ENCODE data around the gene UBE2QL1. TPM values are rescaled to one million over a fixed set of nuclear protein-coding genes. Genes with fewer than 3 reads are reported as not detected.

Gene UBE2QL1
- total RNA-seq, 1 donor from 2014 or later, result 0.17 TPM

DNA sequence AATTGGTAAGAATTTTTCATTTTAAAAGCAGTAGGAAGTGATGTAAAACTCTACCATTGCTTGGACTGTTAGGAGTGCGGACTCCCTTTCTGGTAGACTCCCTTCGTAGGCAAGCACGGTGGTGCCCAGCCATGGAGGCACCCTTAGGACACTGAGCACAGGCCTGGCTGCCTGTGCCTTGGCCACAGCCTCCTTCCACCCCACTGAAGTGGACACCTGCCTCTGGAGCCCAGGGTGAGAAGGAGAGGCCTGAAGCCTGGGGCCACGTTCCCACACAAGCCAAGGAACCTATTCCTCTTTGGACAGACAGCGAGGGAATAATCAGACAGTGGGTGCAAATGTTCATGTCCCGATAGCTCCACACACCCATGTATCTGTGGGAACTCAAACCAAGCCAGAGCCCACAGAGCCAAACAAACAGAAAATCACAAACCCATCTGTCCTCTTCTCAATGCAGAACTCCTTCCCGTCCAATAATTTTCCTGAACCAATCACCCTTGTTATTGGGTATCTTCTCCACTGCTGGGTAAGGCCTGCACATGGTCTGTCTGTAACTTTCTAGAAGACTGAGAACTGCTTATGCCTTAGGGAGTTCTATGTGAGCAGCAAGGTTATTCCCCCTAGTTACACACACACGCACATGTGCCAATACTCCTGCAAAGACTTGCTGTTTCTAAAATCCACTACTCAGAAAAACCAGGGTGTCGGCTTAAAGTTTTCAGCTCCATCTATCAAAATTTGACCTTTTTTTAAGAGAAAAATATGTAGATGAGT is 45.2 kb downstream of the UBE2QL1 start:
- TF ChIP-seq, protein P1, sequence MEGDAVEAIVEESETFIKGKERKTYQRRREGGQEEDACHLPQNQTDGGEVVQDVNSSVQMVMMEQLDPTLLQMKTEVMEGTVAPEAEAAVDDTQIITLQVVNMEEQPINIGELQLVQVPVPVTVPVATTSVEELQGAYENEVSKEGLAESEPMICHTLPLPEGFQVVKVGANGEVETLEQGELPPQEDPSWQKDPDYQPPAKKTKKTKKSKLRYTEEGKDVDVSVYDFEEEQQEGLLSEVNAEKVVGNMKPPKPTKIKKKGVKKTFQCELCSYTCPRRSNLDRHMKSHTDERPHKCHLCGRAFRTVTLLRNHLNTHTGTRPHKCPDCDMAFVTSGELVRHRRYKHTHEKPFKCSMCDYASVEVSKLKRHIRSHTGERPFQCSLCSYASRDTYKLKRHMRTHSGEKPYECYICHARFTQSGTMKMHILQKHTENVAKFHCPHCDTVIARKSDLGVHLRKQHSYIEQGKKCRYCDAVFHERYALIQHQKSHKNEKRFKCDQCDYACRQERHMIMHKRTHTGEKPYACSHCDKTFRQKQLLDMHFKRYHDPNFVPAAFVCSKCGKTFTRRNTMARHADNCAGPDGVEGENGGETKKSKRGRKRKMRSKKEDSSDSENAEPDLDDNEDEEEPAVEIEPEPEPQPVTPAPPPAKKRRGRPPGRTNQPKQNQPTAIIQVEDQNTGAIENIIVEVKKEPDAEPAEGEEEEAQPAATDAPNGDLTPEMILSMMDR (IDR thresholded peaks at IDR 0.05; ENCODE audit: insufficient read depth, low read length, poor library complexity, severe bottlenecking), result no peak
- Histone ChIP-seq H3K36me3 (ENCODE audit: control insufficient read depth, insufficient read depth, low read length) (no peaks in the 10 kb centered on the region), H3K4me3 (ENCODE audit: low read depth, low read length) (no peak overlapping the region), H3K27me3 (ENCODE audit: control insufficient read depth, insufficient read depth, low read length) (peaks cover 13% of the 10 kb centered on the region)
- no peak for DNase-seq (ENCODE audit: low read depth)

GRCh38 chr5:6494939-6495338 is 46.3 kb downstream of the UBE2QL1 start:
- Histone ChIP-seq H3K36me3 (ENCODE audit: control insufficient read depth, insufficient read depth, low read length) (no peaks in the 10 kb centered on the region), H3K4me3 (ENCODE audit: low read depth, low read length) (no peak overlapping the region), H3K27me3 (ENCODE audit: control insufficient read depth, insufficient read depth, low read length) (peaks cover 13% of the 10 kb centered on the region)
- TF ChIP-seq, protein P1 (IDR thresholded peaks at IDR 0.05; ENCODE audit: insufficient read depth, low read length, poor library complexity, severe bottlenecking), result no peak
- no peak for DNase-seq (ENCODE audit: low read depth)

GRCh38 chr5:6495433-6496206 is 47.0 kb downstream of the UBE2QL1 start:
- no peak for DNase-seq (ENCODE audit: low read depth)
- peaks cover 13% of the 10 kb centered on the region for H3K27me3 ChIP-seq (ENCODE audit: control insufficient read depth, insufficient read depth, low read length)
- TF ChIP-seq, protein P1 (IDR thresholded peaks at IDR 0.05; ENCODE audit: insufficient read depth, low read length, poor library complexity, severe bottlenecking), result no peak
- no peak overlapping the region for H3K4me3 ChIP-seq (ENCODE audit: low read depth, low read length)
- no peaks in the 10 kb centered on the region for H3K36me3 ChIP-seq (ENCODE audit: control insufficient read depth, insufficient read depth, low read length)

DNA sequence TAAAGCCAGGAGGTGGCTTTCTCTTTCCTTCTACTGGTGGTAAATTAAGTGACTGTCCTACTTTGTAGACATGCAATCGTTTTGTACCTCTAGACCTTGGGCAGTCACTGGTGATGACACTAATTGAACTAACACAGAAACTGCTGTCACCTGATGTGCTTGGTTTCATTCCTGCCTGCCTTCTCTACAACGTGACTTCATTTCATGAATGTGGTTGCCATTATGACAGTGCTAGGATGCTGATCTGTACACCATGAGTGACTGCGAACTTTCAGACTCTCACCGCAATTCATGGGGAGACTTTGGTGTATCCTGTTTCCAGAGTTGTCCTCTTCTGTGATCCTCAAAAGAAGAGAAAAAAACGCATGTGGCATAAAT is 47.5 kb downstream of the UBE2QL1 start:
- H3K27me3 ChIP-seq (ENCODE audit: control insufficient read depth, insufficient read depth, low read length), result peaks cover 10% of the 10 kb centered on the region
- H3K36me3 ChIP-seq (ENCODE audit: control insufficient read depth, insufficient read depth, low read length), result no peaks in the 10 kb centered on the region
- no peak for DNase-seq (ENCODE audit: low read depth)
- TF ChIP-seq, protein P1 (IDR thresholded peaks at IDR 0.05; ENCODE audit: insufficient read depth, low read length, poor library complexity, severe bottlenecking), result no peak
- H3K4me3 ChIP-seq (ENCODE audit: low read depth, low read length), result no peak overlapping the region

GRCh38 chr5:6496636-6497035 is 48.0 kb downstream of the UBE2QL1 start:
- DNase-seq (ENCODE audit: low read depth), result no peak
- H3K4me3 ChIP-seq (ENCODE audit: low read depth, low read length), result no peak overlapping the region
- H3K27me3 ChIP-seq (ENCODE audit: control insufficient read depth, insufficient read depth, low read length), result peaks cover 5% of the 10 kb centered on the region
- no peaks in the 10 kb centered on the region for H3K36me3 ChIP-seq (ENCODE audit: control insufficient read depth, insufficient read depth, low read length)
- TF ChIP-seq, protein P1 (IDR thresholded peaks at IDR 0.05; ENCODE audit: insufficient read depth, low read length, poor library complexity, severe bottlenecking), result no peak
